KG1 (cell line): ENCODE data around the gene LRRC27.

ENCODE experiments used
- DNase-seq: peaks from one replicate; lab custom pipeline; 2025; lab: John Stamatoyannopoulos, UW

LRRC27 gene

DNA sequence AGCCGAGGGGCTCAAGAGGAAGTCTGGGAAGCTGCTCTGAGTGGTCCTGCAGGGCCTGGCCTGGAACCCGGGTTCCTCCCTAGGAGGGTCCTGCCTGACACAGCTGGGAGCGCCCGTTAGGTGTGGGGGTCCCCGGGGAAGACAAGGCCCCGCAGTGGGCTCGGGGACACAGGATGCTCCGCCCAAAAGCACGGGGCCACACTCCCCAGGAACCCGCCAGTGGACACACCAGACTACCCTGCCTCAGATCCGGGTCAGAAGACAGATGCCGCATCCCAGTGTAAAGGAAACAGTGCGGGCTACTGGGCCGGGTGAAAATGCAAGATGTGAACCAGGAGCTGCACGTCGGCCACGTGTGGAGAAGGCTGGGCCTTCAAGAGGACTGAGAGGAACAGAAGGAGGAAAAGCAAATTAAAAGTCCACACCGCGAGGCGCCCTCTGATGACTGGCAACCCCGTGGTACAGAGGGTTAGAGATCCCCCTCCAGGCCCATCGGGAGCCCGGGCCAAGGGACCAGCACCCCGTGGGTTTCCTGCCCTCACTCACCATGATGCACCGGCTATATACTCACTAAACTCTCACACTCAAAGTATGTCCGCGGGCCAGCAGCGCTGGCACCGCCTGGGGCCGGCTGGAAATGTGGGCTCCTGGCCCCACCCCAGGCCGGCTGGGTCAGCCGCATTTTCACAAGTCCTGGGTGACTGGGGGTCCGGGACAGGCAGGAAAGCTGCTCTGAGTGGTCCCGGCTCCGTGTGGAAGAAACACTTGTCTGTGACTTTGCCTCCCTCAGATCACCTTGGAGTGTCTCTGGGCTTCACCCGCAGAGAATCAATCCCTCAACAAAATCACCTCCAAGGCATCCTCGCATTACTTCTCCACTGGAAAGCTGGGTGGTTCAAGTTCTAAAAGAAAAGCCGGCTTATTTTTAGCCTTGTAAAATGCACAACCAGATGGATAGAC is 30.3 kb upstream of the LRRC27 start:
- DNase-seq: no peak

- DNase-seq: no peak
Measured at GRCh38 chr10:132302421-132303310, 29.3 kb upstream of the LRRC27 start.

GRCh38 chr10:132303361-132304115 is 28.5 kb upstream of the LRRC27 start:
- no peak for DNase-seq

DNA sequence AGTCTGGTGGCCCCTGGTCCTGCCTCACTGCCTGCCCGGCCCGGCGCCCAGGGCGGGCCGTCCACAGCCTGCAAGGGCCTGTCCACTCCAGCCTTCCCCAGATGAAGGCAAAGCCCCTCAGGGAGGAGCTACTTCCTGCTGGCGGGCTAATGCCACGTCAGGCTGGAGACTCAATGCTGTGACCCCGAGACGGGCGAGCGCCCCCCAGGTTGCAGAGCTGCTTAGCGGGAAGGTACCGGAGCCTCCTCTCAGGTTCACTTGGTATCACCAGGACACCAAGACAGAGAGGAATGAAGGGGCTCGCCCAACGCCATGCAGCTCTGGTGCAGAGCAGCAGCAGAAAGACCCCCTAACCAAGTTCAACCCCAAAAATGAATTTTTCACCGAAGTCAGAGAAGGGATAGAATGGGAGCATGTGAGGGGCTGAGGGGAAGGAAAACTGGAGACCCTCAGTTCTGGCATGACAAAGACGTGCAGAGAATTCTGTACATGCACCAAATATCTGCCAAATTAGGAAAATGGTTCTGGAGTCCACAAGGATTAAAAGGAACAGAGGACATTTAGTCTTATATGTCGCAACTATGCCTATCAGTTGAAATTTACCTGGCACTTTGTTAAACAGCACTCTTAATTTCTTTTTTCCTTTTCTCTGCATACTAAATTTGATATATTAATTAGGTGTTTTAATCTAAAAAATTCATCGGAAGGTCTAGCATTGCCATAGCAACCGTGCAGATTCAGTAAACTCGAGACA is 27.1 kb upstream of the LRRC27 start:
- no peak for DNase-seq

DNA sequence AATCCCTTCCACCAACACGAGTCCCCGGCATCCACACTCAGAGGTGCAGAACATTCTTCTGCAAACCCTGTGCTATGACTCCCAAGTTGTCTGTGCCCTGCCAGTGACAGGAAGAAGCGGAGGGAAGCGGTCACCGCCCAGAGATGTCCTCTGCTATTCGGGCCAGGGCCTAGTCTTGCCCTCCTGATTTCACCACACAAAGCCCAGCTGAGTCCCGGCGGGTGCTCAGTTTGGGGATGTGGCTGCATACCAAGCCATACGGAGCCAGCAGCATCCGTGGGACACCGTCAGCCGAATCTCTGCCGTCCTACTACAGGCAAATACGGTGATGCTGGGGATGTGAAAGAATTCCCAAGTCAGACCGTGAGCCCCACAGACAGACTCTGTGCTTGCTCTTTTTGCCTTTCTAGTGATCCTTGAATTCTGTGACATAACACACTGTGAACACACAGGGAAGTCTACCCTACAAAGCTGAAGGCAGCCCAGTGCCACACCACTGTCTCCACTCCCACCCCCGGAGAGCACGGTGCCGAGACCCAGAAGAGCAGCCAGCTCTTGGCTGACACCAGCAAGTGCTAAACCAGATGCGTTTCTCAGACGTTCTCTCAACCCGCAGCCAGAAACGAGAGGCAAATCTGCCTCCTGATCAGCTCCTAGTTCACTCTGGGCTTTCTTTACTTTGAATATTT is 26.2 kb upstream of the LRRC27 start:
- no peak for DNase-seq

GRCh38 chr10:132306343-132306685 is 25.7 kb upstream of the LRRC27 start:
- DNase-seq: no peak

DNA sequence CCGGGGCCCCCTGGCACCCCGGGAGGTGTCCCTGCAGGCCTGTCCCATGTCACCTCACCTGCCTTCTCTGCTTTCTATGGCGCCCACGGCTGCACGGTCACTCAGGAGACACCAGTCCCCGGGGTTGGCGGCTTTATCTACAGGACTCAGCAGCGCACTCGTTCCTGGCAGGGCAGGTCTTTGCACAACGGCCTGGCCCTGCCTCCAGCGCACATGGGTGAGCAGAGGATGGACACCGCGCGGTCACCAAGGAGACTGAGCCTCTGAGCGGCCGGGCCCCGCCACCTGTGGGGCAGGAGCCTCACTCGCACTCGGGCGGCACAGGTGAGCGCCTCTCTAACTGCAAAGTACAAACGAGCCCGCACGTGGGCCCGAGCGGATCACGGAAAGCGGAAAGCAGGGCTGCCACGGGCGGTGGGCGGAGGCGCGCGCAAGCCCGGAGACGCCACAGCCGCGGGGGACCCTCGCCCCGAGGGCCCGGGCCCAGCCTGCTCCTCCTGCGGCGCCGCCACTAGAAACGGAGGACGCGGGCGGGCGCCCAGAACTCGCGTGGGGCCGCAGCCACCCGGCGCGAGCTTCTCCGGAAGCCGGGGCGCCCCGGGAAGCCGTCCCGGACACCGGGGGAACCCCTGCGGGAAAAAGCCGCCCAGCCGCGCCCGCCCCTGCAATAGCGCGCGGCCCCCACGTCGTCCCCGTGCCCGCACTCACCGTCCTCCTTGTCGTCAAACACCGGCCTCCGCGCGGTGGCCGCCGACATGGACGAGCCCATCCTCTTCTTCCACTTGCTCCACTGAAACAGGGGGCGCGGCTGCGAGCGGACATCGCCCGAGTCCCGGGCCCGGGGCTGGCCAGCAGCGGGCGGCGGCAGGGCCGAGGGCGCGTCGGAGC is 24.9 kb upstream of the LRRC27 start:
- DNase-seq: no peak

DNA sequence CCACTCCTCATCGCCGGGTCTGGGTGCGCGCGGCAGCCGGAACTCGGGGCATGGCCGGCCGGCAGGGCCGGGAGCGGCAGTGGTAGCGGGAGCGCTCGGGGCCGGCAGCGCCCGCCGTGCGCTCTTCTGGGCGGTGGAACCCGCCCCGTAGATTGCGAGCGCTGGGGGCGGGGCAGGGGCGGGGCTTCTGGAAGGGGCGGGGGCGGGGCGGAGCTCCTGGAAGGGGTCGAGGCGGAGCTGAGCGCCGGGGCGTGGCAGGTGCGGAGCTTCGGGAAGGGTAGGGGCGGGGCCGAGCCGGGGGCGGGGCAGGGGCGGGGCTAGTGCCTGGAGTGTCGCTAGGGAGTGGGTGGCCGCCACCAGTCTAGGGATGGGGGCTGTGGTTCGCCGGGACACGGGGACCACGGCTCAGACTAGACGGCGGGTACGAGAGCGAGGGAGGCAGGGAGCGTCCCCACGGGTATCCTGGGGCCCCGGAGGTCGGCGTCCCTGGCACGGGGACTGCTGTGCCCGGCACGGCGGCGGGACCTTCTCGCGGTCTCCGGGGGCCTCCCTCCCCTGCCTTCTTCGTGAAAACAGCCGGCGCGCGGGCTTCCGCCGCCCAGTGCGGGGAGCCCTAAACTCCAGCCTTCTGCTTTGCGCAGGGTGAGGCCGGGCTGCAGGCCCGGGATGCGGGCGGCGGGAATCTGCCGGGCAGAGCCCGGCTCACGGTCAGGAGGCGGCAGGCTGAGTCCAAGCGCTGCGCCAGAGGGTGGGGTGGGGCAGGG is 24.0 kb upstream of the LRRC27 start, which contains the start of gene STK32C:
Gene STK32C, minus strand, starts transcription at position 128 of the 764 bp plus-strand sequence. Its CDS starts 117 bp downstream, at position 11.
- no peak for DNase-seq

GRCh38 chr10:132308587-132309470 is 23.2 kb upstream of the LRRC27 start:
- DNase-seq: no peak

- DNase-seq: no peak
Measured at GRCh38 chr10:132309471-132309865, 22.5 kb upstream of the LRRC27 start.

DNA sequence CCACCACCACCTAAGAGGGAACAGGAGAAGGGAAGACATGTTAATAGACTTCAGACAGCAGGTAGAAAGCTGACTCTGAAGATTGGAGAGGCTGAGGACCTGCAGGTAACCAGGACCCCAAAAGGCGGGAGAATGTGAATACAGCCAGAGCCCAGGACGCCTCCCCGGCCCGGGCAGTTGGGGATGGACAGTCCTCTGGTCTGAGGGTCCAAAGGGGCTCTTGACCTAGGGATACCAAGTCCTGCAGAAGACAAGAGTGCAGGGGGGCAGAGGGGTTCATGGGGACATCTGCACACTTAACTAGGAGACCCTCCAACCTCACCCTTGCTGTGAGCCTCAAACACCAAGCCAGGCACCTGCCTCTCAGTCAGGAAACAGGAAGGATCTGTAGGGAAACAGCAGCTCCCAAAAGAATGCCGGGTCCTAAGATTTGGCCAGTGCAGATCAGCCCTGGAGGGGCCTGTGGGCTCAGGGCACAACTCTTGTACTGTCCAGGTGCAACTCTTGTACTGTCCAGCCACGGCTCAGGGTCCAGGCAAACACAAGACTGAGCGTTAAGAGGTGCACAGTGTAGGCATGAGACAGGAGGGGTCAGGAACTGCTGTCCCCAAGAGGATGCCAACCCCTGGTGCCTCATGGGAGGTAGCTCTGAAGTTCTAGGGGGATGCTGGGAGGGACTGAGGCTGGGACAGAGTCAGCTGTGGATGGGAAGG is 22.0 kb upstream of the LRRC27 start:
- no peak for DNase-seq

DNA sequence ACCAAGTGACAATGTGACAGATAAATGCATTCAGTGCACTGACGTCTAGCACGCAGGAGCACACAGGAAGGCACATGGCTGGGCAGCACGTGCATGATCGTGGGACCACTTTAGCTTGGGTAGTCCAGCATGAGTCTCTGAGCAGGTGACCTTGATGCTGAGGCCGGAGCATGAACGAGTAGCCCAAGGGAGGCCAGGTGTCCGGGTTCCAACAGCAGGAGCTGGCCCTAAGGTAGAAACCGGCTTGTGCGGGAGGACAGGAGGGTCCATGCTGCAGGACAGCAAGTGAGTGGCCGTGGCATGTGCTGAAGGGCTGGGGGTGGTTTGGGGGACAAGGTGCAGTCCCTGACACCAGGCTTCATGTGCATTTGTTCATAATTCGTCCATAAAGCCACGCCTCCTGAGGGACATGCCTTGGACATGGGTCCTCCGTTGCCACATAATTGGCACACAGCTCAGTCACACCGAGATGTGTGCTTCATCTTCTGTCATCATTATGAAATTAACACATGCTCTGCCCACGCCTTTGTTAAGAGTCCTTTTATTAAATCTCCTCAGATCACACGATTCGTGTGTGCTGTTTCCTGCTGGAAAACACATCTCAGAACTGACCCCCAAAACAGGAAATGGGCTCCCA is 21.2 kb upstream of the LRRC27 start:
- no peak for DNase-seq

DNA sequence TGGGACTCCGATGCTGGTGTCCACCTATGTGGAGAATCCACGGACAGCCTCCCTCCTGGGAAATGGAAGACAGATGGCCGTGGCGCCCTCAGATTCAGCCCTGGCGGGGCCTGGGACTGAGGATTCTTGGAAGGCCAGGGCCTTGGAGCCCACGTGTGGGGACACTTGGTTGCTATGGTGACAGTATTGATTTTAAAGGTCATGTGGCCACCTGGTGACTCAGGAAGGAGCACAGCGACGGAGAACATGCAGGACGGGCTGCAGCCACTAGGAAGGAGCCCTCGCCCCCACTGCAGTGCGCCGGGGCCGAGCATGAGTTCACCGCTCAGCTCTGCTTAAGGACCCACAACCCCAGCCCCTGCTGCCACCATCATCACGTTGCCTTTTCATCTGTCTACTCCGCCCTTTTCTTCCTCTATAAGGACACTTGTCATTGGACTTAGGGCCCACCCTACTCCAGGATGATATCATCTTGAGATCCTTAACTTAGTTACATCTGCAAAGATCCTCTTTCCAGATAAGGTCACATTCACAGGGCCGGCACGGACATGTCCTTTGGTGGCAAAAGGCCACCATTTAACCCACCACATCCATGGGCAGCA is 20.6 kb upstream of the LRRC27 start:
- no peak for DNase-seq

DNA sequence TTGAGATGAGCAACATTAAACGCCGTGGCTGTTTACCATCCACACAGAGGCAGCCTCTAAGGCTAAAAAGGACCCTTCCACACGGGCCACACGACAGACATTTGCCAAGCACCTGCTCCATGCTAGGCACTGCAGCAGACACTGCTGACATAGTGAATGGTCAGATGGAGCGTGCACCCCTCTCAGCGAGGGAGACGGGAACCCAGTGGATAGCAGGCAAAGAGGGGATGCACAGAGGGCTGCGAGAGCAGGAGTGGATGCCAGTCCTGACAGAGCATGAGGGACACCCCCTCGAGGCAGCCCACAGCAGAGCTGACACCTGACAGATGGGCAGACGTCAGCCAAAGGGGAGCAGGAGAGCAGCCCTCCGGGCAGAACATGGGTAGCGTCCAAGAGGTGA is 18.7 kb upstream of the LRRC27 start:
- DNase-seq: no peak

DNA sequence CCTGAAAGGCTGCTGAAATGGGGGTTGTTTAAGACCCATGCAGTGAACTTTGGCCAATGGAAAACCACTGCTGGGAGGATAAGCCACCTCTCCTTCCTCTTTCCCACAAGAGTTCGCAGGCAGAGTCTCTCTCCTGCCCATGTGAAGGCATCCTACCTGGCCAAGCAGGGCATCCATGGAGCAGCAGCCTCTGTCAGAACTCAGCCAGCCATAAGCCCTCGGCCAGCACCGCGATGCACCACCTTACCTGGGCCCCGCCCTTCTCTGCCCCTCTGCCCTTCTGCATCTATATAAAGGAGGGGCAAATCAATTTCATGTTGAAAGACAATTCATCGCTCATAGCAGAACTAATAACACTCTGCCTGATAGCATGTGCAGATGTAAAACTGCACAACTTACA is 18.1 kb upstream of the LRRC27 start:
- DNase-seq: no peak

- DNase-seq: no peak
Measured at GRCh38 chr10:132314336-132314735, 17.7 kb upstream of the LRRC27 start.
